HG03025 (cell line): ENCODE results near the gene ROR1.
"Not testable (repeated sequence)": the region's sequence is repeated elsewhere in the genome, so short reads cannot be mapped to it uniquely, and the experiment has no call there.

Experiments used
- ATAC-seq: cut with Tn5 transposase; IDR thresholded peaks from one replicate; pipeline ENCODE4 v1.9.1; 2021; ENCODE audit warnings: mild to moderate bottlenecking, moderate library complexity; ENCODE audit not compliant: unreplicated experiment, low FRiP score

Gene ROR1

GRCh38 chr1:63789856-63790605 lies 16.2 kb downstream of the ROR1 start:
- ATAC-seq: no peak

GRCh38 chr1:63790989-63791388 lies 17.2 kb downstream of the ROR1 start:
- no peak for ATAC-seq

- no peak for ATAC-seq
Observed at GRCh38 chr1:63792152-63792551, 18.3 kb downstream of the ROR1 start.

- ATAC-seq: no peak
Observed at GRCh38 chr1:63793741-63794240, 20.0 kb downstream of the ROR1 start.

GRCh38 chr1:63794354-63794753 lies 20.5 kb downstream of the ROR1 start:
- no peak for ATAC-seq

GRCh38 chr1:63794939-63795378 lies 21.1 kb downstream of the ROR1 start:
- no peak for ATAC-seq

GRCh38 chr1:63795455-63795854 lies 21.6 kb downstream of the ROR1 start:
- ATAC-seq: no peak

- ATAC-seq: no peak
Observed at GRCh38 chr1:63797056-63797726, 23.4 kb downstream of the ROR1 start.

- no peak for ATAC-seq
Observed at GRCh38 chr1:63798284-63798683, 24.5 kb downstream of the ROR1 start.

- no peak for ATAC-seq
Observed at GRCh38 chr1:63799307-63799706, 25.5 kb downstream of the ROR1 start.

- no peak for ATAC-seq
Observed at GRCh38 chr1:63799820-63800219, 26.0 kb downstream of the ROR1 start.

- ATAC-seq: no peak
Observed at GRCh38 chr1:63802109-63802508, 28.3 kb downstream of the ROR1 start.

- ATAC-seq: no peak
Observed at GRCh38 chr1:63804829-63805484, 31.1 kb downstream of the ROR1 start.

- ATAC-seq: no peak
Observed at GRCh38 chr1:63807046-63807445, 33.2 kb downstream of the ROR1 start.

- ATAC-seq: no peak
Observed at GRCh38 chr1:63810936-63811469, 37.2 kb downstream of the ROR1 start.

- ATAC-seq: no peak
Observed at GRCh38 chr1:63812071-63812700, 38.4 kb downstream of the ROR1 start.

- ATAC-seq: no peak
Observed at GRCh38 chr1:63813829-63814277, 40.0 kb downstream of the ROR1 start.

- not testable (repeated sequence) for ATAC-seq
Observed at GRCh38 chr1:63816217-63816815, 42.5 kb downstream of the ROR1 start.

GRCh38 chr1:63817152-63817667 lies 43.4 kb downstream of the ROR1 start:
- no peak for ATAC-seq

- ATAC-seq: no peak
Observed at GRCh38 chr1:63817700-63818099, 43.9 kb downstream of the ROR1 start.
